ENCODE data around the gene SNAP47.

Gene SNAP47

DNA sequence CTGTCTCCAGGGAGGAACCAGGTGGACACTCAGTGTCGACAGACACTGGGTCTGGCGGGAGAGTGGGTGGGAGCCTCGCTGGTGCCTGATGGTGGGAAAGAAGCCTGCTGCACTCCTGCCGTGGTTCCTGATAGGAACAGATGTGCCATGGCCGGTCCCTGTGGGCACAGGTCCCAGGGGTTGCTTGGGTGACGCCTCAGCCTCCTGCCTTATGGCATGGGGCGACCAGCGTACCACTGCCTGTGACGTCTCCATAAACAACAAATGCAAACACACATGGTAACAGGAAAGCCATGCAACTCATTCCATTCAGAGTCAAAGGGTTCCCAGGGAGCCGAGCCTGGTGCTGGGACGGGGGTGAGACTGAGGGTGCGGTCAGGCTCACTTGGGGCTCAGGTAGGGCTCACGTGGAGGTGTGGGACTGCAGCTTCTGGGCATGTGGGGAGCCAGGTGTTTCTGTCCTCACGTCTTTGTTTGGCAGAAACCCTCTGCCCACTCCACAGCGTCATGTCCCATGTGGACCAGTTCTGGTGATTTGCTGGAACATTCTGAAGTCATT, 34.8 kb downstream of the SNAP47 start:
- DNase-seq = no peak

GRCh38 chr1:227770812-227771211, 35.6 kb downstream of the SNAP47 start:
- DNase-seq = no peak

GRCh38 chr1:227771326-227771725, 36.1 kb downstream of the SNAP47 start:
- DNase-seq = no peak

GRCh38 chr1:227771771-227772170, 36.5 kb downstream of the SNAP47 start:
- no peak for DNase-seq

DNA sequence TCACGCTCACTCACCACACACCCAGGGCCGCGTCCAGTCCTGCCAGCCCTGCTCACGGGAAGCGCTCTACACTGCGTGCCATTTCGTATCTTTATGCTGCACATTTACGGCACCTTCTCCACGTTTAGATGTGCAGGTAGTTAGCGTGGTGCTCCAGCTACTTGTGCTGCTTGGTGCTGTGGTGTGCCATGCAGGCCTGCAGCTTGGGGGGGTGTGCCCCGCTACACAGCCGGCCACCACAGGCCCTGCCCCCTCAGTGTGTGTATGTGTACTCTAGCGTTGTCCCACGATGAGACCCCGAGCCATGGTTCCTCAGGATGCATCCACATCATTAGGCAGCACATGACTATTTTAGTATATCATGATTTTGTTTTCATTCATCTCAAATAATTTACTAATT, 38.3 kb downstream of the SNAP47 start:
- DNase-seq = peak; percentile 1

DNA sequence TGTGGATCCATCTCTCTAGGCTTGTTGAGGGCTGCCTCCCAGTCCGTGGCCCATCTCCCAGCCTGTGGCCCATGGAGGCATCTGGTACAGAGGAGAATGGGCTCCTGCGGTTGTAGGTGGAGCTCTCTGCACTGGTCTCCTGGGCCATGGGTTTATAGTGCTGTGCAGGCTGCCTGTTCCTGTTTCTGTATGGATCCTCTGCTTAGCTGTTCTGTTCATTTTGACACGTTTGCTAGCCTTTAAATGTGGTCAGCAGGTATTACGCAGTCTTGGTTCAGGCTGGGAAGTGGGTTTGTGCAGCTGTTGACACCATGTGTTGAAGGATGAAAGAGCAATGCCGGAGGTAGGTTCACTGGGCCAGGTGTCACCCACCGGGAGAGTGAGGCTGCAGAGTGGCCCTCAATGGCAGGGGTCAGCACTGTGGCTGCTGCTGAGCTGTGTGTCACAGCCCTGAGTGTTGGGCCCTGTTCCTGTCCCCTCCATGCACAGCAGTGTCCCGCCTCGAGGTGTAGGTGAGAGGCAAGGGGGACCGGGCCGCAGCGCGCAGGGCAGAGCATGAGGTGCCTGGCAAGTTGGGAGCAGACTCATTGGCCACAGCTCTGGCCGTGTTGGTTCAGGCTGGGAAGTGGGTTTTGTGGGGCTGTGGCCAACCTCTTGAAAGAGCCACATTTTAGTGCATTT, 39.0 kb downstream of the SNAP47 start:
- no peak for DNase-seq

- no peak for DNase-seq
Observed at GRCh38 chr1:227774821-227775661, 39.8 kb downstream of the SNAP47 start.

- no peak for DNase-seq
Observed at GRCh38 chr1:227775841-227776240, 40.6 kb downstream of the SNAP47 start.

GRCh38 chr1:227776331-227776771, 41.1 kb downstream of the SNAP47 start:
- no peak for DNase-seq

DNA sequence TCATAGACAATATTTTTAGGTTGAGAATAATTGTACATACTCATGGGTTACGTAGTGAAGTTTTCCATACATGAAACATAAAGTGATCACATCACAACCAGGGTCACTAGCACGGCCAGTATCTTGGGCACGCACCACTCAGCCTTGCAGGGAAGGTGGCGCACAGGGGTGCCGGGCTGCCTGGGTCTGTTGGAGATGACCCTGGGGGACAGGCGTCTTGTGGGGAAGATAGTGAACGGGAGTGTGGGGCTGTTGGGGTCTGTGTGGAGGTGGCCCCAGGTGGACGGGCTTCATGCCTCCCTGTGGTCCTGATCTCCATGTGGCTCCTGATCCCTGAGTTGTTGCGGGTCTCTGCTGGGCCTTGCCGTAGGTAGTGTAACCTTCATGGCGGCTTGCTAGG, 41.9 kb downstream of the SNAP47 start:
- DNase-seq = no peak

DNA sequence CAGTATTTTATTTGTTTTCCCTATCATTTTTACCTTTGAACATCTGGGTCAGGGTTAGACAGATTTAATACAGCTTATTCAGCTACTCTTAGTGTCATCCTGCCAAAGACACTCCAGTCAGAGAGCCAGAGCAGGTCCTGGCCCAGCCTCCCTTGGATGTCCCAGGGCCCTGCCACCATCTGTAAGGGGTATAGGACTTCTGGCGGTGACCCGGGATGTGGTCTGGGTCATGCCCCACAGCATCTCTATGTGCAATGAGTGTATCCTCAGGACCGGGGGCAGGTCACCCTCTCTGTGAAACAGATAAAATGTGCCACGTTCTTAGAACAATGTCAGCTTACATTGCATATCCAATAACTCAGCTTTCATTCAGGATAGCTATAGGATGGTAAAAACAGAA, 42.4 kb downstream of the SNAP47 start:
- DNase-seq = no peak

DNA sequence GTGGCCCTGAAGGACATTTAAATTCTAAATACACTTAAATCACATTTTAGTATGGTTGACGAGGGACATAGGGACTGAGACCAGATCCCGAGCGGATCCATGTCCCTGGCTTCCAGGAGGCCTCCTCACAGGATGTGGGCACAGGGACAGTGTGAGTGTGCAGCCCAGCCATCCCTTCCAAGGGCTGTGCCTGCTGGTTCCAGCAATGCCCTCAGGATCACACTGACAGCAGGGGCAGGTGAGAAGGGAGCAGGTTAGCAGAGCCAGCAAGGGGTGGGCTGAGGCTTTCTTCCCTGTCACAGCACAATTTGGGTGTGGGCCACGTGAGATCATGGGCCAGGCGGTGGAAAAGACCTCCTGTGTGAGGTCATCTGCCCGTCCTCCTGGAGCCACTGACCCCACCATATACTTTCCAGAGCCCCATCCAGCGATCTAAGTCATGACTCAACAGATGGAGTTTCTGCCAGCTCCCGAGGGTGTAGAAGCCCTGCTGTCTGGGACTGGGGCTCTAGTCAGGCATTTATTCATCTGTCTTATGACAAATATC, 43.2 kb downstream of the SNAP47 start:
- no peak for DNase-seq

- DNase-seq = no peak
Observed at GRCh38 chr1:227779021-227779441, 43.8 kb downstream of the SNAP47 start.

DNA sequence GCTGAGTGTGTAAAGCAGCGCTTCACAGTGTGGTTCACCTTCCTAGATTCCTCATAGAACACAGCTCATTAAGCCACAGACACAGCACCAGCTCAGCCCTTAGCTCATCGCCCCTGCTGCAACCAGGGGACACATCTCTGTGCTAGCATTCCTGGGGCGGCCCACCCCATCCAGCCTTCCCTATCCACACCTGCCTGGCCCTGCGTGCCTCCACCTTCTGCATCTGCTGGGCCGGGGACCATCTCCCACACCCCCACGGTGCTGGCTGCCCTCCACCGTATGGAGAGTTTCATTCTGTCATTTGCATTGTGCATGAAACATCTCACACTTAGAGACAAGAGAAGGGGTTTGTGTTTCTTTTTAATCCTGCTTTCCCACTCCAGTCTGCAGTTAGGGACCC, 44.5 kb downstream of the SNAP47 start:
- DNase-seq = no peak

DNA sequence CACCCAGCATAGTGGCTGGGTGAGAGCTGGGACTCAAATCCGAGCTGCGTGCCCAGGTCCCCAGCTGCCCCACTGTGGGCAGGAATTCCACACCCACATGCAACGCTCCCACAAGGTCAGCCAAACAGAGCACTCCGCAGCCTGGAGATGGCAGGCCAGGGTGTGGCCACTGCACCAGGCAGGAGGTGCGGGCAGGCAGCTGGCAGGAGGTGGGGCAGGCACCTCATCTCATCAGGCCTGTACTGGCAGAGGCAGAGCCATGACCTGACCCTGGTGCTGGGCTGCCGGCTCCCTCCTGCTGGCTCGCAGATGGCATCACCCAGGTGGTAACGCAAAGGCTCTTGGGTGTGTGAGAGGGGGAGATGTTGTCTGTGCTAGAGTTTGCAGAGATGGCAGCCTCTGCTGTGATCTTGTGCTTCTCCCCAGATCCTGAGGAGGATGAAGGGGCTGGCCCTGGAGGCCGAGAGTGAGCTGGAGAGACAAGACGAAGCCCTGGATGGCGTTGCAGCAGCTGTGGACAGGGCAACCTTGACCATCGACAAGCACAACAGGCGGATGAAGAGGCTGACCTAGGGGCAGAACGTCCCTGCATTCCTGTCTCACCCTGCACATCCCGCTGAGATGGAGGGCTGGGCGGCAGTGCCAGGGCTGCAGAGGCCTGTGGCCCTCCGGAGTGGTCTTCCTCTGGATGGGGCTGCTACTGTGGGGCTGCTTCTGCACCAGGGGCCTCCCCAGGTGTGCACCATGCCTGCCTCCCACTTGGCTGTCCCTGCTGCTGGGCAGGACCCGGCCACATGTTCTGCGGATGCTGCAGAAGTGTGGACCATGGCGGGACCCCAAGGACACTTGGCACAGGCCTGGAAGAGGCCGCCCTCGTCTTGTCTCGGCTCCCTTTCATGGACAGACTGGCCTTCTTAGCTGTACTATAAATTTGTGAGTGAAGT, 45.1 kb downstream of the SNAP47 start:
- DNase-seq = no peak

DNA sequence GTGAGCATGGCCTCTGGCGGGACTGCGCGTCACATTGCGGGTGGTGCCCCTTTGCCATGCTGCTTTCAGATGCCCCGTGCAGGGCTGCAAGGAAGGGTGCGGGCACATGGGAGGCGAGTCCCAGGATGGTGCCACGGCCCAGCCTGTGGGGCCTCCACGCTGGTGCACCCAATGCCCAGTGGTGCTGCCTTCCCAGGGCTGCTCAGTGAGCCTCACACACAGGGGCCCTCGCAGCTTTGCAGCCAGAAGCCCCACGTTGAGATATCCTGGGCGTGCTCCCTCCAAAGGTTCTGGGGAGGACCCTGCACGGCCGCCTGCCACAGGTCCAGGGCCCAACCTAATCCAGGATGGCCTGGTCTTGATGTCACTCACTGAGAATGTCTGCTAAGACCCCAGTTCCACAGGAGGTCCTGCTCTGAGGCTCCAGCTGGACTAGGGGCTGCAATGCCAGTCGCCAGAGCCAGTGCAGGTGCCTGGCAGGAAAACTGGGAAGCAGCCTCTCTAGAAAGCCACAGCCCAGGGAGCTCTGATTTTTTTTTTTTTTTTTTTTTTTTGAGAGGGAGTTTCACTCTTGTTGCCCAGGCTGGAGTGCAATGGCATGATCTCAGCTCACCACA, 46.2 kb downstream of the SNAP47 start:
- DNase-seq = no peak

GRCh38 chr1:227782226-227782625, 47.0 kb downstream of the SNAP47 start:
- DNase-seq = no peak

GRCh38 chr1:227785094-227785804, 50.0 kb downstream of the SNAP47 start:
- no peak for DNase-seq

- no peak for DNase-seq
Observed at GRCh38 chr1:227785805-227786671, 50.8 kb downstream of the SNAP47 start.

Measured in DMS79 treated with DMSO at 0.1 percent for 48 hours (cell line).